SK-N-SH (cell line): ENCODE results near the gene ROBO1.

Experiments
- CTCF ChIP-seq: fragments of 200-600 bp; sonication (generic); IDR thresholded peaks from 2 replicates; pipeline ENCODE4 v1.6.1; 2017; ENCODE audit warnings: antibody characterized with exemption, mild to moderate bottlenecking, moderate library complexity
- RAD21 ChIP-seq: IDR thresholded peaks from 2 replicates; pipeline ENCODE4 v1.6.1; 2012; ENCODE audit warnings: mild to moderate bottlenecking, low read length
- RXRA ChIP-seq: IDR thresholded peaks from 2 replicates; pipeline ENCODE4 v1.4.0; 2012; ENCODE audit warnings: low read depth, mild to moderate bottlenecking, borderline replicate concordance
- TCF12 ChIP-seq: IDR thresholded peaks from 2 replicates; pipeline ENCODE4 v1.4.0; 2012
- TEAD4 ChIP-seq: IDR thresholded peaks from 2 replicates; pipeline ENCODE4 v1.4.0; 2012; ENCODE audit warnings: mild to moderate bottlenecking, borderline replicate concordance; ENCODE audit not compliant: insufficient read depth
- TF ChIP-seq, protein P1 (sequence below): IDR thresholded peaks from 2 replicates; pipeline ENCODE4 v1.4.0; 2012; ENCODE audit warnings: low read depth

DNA sequence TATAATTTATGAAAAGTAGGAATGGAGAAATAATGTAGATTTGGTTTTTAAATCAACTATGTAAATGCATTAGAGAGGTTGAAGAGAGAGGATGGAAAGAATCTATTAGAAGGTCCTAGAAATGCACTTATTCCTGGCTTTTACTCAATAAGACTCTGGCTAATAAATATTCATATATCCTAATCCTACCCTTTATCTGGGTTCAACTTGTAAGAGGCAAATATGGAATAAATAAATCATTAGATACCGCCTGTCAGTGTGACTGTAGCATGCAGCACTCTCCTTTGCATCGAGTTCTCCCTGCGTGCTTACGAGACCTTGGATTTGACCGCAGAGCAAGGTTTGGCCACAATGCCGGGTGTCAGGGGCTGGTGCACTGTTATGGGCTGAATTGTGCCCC lies 1156.5 kb downstream of the ROBO1 start:
- TF ChIP-seq CTCF (no peak), RAD21 (no peak), RXRA (no peak), TCF12 (no peak), TEAD4 (no peak)
- TF ChIP-seq, protein P1, sequence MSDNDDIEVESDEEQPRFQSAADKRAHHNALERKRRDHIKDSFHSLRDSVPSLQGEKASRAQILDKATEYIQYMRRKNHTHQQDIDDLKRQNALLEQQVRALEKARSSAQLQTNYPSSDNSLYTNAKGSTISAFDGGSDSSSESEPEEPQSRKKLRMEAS: no peak
